Stimulated activated naive CD8-positive, alpha-beta T cell treated with anti-CD3 and anti-CD28 coated beads, Interleukin-15, Interleukin-2, amounts not matched to agents 100 ng/mL and 50 ng/mL, for 24 hours (primary cell): Measurements from ENCODE around the gene SLC22A5.
A peak's percentile ranks its signal among the peaks of the same experiment; 100 is the strongest.

Source experiments
- H3K27ac Mint-ChIP-seq: one replicate; pipeline ENCODE4 v1.8.0; 2021; ENCODE audit warnings: mild to moderate bottlenecking, mixed read lengths
- H3K27me3 Mint-ChIP-seq: one replicate; pipeline ENCODE4 v1.8.0; 2021; ENCODE audit warnings: mixed read lengths
- H3K36me3 Mint-ChIP-seq: one replicate; pipeline ENCODE4 v1.8.0; 2021; ENCODE audit warnings: low read depth, mixed read lengths
- H3K4me1 Mint-ChIP-seq: one replicate; pipeline ENCODE4 v1.8.0; 2021; ENCODE audit warnings: low read depth, mixed read lengths
- H3K4me3 Mint-ChIP-seq: one replicate; pipeline ENCODE4 v1.8.0; 2021; ENCODE audit warnings: mild to moderate bottlenecking, mixed read lengths
- H3K9me3 Mint-ChIP-seq: one replicate; pipeline ENCODE4 v1.8.0; 2021; ENCODE audit warnings: mixed read lengths

The SLC22A5 gene

DNA sequence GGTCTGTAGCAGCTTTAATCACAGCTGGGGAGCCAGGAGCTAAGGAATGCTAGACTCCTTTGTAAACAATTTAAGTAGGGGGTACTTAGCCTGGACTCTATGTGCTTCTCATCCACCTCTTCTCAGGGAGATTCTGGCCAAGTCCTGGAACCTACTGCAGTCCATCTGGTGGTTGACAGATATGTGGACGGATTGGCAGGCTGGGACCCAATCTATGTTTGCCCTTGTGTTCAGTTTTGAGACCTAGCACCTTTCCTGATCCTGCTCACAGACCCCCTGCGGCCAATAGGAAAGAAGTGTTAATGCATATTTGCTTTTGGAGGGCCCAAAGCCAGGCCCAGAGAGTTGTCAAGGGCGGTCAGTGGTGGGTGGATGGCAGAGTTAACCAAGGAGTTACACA is 6.4 kb downstream of the SLC22A5 start:
- Mint-ChIP-seq H3K9me3 (no peaks in the 10 kb centered on the region), H3K4me3 (no peak overlapping the region), H3K27ac (no peak overlapping the region), H3K36me3 (no peaks in the 10 kb centered on the region), H3K4me1 (peaks cover 18% of the 10 kb centered on the region), H3K27me3 (no peaks in the 10 kb centered on the region)

DNA sequence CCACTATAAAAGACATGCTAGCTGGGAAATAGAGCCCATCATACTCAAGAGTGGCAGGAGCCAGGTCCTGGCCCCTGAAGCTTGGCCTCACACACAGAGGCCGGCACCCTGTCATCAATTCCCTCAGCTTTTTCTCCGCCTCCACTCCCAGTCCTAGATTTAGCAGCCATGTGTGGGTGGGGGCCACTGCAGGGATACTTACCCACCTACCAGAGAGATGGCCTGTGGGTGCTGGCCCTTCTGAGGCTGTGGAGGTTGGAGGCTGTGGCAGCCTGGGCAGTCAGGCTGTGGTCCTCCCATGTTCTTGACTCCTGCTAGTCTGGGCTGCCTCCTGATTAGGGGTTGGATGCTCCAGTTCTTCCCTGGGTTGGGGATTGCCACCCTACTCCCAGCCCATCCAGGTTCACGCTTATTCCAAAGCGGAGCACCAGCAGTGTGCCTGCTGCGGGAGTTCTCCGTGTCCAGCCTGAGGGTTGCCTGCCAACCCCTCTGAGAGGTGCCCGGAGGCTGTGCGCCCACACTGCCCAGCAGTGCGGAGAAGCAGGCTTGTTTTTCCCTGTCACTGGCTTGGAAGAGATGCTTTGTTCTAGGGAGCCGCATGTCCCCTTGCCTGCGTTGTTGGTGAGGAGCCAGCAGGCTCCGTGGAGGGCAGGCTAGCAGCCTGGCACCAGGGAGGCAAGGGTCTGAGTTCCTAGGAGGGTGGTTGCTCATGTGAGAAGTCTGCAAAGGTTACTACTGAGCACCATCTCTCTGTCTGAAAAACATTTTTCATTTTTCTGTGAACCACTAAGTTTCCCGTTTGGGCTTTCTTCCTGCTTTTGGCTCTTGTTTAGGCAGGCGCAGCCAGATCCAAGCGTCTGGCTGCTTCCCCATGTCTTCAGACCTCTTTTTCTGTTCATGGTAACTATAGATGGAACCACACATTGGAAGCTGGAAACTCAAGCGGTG is 7.5 kb downstream of the SLC22A5 start:
- Mint-ChIP-seq H3K9me3 (no peaks in the 10 kb centered on the region), H3K27ac (no peak overlapping the region), H3K27me3 (no peaks in the 10 kb centered on the region)

DNA sequence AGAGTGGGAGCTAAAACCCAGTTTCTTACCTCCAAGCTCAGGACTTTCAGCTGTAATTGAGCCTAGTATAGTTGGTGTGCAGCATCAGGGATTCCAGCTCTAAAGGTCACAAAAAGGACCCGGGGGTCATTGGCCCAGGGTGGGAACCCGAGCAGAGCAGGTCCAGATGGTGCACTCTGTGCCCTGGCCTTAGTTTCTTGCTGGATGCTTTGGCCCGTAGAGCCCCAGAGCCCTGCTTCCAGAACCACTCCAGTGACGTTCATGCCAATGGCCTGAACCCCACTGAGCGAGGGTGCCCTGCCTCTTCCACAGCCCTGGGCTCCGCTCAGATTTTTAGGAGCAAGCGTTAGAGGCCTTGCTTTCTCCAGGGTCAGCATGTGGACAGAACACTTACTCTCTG is 8.2 kb downstream of the SLC22A5 start:
- Mint-ChIP-seq H3K4me3 (no peak overlapping the region), H3K4me1 (peaks cover under 1% of the 10 kb centered on the region), H3K27ac (no peak overlapping the region), H3K9me3 (no peaks in the 10 kb centered on the region), H3K27me3 (no peaks in the 10 kb centered on the region), H3K36me3 (no peaks in the 10 kb centered on the region)

More for the DNA sequence above, 7.5 kb downstream of the SLC22A5 start:
- no peak overlapping the region for H3K4me3 Mint-ChIP-seq
- H3K4me1 Mint-ChIP-seq, result peaks cover 8% of the 10 kb centered on the region
- H3K36me3 Mint-ChIP-seq, result no peaks in the 10 kb centered on the region

DNA sequence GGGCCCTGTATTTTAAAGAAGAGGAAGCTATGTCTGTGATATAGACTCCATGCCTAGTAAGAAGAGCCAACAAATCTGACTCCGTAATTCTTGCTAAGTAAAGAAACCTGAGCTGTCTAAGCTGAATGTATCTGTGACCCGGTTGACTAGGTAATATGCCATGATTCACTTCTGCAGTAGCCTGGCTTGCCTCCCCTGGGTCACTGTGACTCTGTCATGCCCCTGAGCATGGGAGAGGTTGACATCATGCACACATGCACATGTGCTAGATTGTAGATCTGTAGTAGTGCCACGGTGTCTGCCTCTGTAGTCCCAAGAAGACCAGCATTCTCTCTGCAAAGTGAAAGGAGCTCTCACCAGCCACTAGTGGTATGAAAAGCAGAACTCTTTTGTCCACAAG is 9.1 kb downstream of the SLC22A5 start:
- no peaks in the 10 kb centered on the region for H3K4me1 Mint-ChIP-seq
- H3K36me3 Mint-ChIP-seq, result no peaks in the 10 kb centered on the region
- no peaks in the 10 kb centered on the region for H3K9me3 Mint-ChIP-seq
- no peaks in the 10 kb centered on the region for H3K27me3 Mint-ChIP-seq
- H3K27ac Mint-ChIP-seq, result no peak overlapping the region
- H3K4me3 Mint-ChIP-seq, result no peak overlapping the region

DNA sequence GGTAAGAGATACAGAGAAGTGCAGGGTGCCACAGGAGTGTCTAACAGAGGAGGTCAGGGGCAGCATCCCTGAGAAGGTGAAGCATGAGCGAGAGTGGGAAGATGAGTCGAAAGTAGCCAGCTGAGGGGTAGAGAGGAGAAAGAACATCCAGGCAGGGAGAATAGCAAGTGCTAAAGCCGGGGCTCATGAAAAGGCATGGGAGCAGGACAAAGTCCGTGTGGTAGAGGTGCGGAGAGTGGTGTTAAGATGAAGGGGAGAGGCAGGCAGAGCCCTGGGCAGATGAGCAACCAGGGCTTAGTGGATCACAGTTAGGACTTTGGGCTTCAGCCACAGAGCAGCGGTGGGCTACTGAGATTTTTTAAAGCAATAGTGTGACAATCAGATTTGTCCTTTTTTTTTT is 10.5 kb downstream of the SLC22A5 start:
- H3K4me3 Mint-ChIP-seq, result no peak overlapping the region
- H3K27me3 Mint-ChIP-seq, result no peaks in the 10 kb centered on the region
- H3K4me1 Mint-ChIP-seq, result no peaks in the 10 kb centered on the region
- no peaks in the 10 kb centered on the region for H3K9me3 Mint-ChIP-seq
- H3K36me3 Mint-ChIP-seq, result no peaks in the 10 kb centered on the region
- no peak overlapping the region for H3K27ac Mint-ChIP-seq

DNA sequence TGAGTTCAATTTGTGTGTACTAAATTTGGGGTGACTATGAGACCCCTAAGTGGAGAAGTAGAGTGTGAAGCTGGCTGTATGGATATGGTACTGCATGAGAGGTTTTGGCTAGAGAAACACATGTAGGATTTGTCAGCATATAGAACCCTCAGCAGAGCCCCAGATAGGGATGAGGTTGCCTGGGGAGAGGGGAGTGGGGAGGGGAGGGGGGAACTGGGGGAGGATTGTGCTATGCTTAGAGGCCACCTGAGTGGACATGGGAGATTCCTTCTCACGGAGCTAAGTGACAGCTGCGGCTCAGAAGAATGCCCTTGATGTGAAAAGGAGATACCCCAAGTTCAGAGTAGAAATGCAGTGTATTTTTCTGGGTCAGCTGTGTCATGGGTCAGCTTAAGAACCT is 11.2 kb downstream of the SLC22A5 start:
- Mint-ChIP-seq H3K4me3 (no peak overlapping the region), H3K27me3 (no peaks in the 10 kb centered on the region), H3K27ac (no peak overlapping the region), H3K9me3 (no peaks in the 10 kb centered on the region), H3K36me3 (no peaks in the 10 kb centered on the region), H3K4me1 (peaks cover 7% of the 10 kb centered on the region)

DNA sequence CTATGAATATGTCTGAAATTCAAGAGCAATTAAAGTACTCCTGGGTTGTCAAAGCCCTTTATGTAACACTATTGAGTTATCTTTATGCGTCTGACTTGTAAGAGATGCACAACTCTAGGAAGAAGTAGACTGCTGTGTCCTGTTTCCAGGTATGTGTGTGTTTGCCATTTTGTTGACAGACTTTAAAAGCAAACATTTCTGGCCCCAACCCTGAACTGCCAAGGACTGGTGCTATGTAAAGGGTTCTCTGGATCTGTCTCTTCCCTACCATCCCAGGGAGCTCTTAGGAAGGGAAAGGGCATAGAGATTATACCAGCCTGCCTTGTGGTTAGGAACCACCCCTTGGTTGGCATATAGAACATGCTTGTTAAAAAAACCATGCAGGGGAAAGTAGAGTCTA is 12.1 kb downstream of the SLC22A5 start:
- no peaks in the 10 kb centered on the region for H3K9me3 Mint-ChIP-seq
- H3K27ac Mint-ChIP-seq, result no peak overlapping the region
- no peak overlapping the region for H3K4me3 Mint-ChIP-seq
- no peaks in the 10 kb centered on the region for H3K36me3 Mint-ChIP-seq
- peaks cover 14% of the 10 kb centered on the region for H3K4me1 Mint-ChIP-seq
- no peaks in the 10 kb centered on the region for H3K27me3 Mint-ChIP-seq

DNA sequence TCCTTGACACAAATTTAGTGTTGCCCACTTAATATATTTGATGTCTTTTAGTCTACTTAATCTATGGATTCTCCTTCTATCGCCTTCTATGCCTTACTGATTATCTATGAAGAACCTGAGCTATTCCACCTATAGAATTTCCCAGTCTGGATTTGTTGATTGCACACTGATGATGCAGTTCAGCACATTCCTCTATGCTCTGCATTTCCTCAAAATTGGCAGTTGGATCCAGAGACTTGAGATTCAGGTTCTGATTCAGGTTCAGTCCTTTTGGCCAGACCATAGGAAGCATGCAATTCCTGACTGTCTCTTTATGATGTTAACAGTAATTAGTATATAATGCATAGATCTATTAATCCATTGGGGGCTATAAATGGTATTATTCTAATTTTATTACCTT is 13.8 kb downstream of the SLC22A5 start:
- peaks cover 27% of the 10 kb centered on the region for H3K4me1 Mint-ChIP-seq
- H3K36me3 Mint-ChIP-seq, result no peaks in the 10 kb centered on the region
- H3K27me3 Mint-ChIP-seq, result no peaks in the 10 kb centered on the region
- no peak overlapping the region for H3K4me3 Mint-ChIP-seq
- H3K27ac Mint-ChIP-seq, result no peak overlapping the region
- H3K9me3 Mint-ChIP-seq, result no peaks in the 10 kb centered on the region

DNA sequence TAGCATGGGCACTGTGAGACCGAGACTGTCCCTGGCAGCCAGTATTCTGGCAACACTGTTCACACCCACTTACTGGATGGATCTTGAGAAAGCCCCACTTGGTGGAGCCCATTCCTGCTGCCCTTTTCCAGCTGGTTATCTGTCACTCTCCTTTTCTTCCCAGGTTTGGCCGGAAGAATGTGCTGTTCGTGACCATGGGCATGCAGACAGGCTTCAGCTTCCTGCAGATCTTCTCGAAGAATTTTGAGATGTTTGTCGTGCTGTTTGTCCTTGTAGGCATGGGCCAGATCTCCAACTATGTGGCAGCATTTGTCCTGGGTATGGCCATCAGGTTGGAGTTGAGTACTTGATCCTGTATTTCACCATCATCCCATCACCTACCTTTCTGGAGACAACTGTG is 14.5 kb downstream of the SLC22A5 start:
- no peak overlapping the region for H3K4me3 Mint-ChIP-seq
- no peaks in the 10 kb centered on the region for H3K9me3 Mint-ChIP-seq
- no peak overlapping the region for H3K27ac Mint-ChIP-seq
- H3K27me3 Mint-ChIP-seq, result no peaks in the 10 kb centered on the region
- peaks cover 28% of the 10 kb centered on the region for H3K4me1 Mint-ChIP-seq
- H3K36me3 Mint-ChIP-seq, result peaks cover 4% of the 10 kb centered on the region

DNA sequence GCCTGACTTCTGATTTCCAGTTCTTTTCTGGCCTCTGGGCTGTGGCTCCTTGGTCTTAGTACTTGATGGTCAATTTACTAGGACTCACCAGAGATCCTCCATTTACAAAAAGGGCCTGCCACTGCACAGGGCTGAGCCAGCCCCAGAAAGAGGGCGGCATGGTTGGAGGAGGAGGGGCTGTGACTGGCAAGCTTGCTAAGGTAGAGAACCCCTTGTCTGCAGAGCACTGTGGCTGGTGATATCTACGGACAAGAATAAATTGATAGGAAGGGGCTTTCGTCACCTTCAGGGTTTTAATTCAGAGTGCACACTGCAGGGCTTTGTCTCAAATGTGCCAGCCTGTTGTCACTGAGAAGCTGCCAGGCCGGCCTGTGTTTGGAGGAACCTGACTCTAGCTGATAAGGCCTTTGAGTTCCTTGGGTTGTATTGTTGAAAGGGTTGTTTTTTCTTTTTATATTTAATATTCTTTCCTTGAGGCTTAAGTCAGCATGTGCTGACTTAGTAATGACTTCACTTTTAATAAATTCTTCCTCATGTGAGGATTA is 15.1 kb downstream of the SLC22A5 start:
- H3K4me3 Mint-ChIP-seq, result no peak overlapping the region
- peaks cover 6% of the 10 kb centered on the region for H3K36me3 Mint-ChIP-seq
- peaks cover 34% of the 10 kb centered on the region for H3K4me1 Mint-ChIP-seq
- H3K27me3 Mint-ChIP-seq, result no peaks in the 10 kb centered on the region
- no peaks in the 10 kb centered on the region for H3K9me3 Mint-ChIP-seq
- no peak overlapping the region for H3K27ac Mint-ChIP-seq

DNA sequence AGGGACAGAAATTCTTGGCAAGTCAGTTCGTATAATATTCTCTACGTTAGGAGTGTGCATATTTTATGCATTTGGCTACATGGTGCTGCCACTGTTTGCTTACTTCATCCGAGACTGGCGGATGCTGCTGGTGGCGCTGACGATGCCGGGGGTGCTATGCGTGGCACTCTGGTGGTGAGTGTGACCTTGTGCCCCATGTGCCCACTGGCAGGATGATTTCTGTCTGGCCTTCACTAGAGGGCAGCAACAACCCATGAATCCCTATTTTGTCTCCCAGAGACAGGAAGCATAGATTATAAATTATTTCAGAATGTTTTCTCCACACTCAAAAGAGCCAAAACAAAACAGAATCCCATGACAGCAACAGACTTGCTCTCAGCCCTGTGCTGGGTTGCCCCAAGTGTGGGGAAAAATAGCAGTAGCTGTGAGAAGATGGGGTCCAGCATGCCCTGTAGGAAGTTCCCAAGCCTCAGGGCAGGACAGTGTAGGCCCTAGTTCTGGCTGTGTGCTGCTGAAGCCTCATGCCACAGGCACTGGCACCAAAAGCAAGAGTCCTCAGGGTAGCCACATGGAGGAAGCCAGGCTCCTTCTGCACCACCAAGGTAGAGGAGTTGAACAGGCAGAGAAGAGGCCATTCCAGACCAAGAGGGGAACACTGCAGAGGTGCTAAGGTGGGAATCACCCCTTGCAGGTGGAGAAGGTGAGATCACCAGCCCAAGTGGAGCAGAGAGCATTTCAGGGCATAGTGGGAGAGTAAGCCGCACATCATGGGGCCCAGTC is 16.0 kb downstream of the SLC22A5 start:
- H3K27ac Mint-ChIP-seq, result peak overlapping the region; percentile 8
- H3K36me3 Mint-ChIP-seq, result peaks cover 6% of the 10 kb centered on the region
- peaks cover 41% of the 10 kb centered on the region for H3K4me1 Mint-ChIP-seq
- H3K4me3 Mint-ChIP-seq, result no peak overlapping the region
- no peaks in the 10 kb centered on the region for H3K27me3 Mint-ChIP-seq
- no peaks in the 10 kb centered on the region for H3K9me3 Mint-ChIP-seq

DNA sequence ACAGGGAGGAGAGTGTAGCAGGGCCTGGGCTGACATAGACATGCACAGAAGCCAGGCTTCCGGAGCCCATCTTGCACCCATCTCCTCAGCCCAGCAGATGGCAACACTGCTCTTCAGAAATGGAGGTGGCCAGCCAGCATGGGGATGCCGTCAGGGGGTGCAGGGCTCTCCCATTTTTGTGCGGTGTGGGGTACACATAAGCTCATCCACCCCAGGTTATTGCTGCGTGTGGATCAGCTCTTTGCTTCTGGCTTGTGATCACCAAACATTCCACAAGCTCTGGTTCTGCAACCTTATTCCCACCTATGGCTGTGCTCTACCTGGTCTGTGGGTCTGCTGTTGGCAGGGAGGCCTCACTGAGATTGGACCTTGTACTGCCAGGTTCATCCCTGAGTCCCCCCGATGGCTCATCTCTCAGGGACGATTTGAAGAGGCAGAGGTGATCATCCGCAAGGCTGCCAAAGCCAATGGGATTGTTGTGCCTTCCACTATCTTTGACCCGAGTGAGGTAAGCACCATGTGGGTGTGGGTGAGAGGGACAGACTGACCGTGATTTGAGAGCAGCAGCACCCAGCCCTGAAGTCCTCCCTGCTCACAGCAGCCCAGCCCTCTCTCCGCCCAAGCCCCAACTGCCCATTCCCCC is 17.3 kb downstream of the SLC22A5 start:
- Mint-ChIP-seq H3K36me3 (peaks cover 6% of the 10 kb centered on the region), H3K4me3 (no peak overlapping the region), H3K27me3 (no peaks in the 10 kb centered on the region), H3K4me1 (peaks cover 45% of the 10 kb centered on the region), H3K9me3 (no peaks in the 10 kb centered on the region), H3K27ac (no peak overlapping the region)

DNA sequence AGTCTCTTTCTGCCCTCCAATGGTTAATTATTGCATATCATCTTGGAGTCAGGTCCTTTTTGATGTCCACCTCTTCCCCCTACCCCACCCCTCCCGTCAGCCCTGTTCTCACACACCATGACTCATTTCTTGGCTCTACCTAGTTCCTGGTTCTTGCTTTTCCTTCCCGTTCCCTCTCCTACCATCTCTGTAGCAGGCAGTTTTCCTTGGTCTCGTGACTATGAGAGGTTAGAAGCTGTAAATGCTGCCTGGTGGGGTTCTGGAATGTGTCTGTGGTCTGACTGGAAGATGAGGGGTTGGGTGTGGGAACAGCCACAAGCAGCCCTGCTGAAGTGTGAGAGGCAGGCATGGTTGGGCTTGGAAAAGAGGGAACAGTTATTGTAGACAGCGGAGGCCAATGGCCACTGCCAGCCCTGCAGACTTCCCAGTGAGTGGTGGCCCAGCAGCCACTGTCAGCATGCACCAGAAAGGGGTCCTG is 18.2 kb downstream of the SLC22A5 start:
- Mint-ChIP-seq H3K36me3 (peaks cover 6% of the 10 kb centered on the region), H3K4me3 (no peak overlapping the region), H3K9me3 (no peaks in the 10 kb centered on the region), H3K27me3 (no peaks in the 10 kb centered on the region), H3K4me1 (peaks cover 51% of the 10 kb centered on the region), H3K27ac (no peak overlapping the region)

DNA sequence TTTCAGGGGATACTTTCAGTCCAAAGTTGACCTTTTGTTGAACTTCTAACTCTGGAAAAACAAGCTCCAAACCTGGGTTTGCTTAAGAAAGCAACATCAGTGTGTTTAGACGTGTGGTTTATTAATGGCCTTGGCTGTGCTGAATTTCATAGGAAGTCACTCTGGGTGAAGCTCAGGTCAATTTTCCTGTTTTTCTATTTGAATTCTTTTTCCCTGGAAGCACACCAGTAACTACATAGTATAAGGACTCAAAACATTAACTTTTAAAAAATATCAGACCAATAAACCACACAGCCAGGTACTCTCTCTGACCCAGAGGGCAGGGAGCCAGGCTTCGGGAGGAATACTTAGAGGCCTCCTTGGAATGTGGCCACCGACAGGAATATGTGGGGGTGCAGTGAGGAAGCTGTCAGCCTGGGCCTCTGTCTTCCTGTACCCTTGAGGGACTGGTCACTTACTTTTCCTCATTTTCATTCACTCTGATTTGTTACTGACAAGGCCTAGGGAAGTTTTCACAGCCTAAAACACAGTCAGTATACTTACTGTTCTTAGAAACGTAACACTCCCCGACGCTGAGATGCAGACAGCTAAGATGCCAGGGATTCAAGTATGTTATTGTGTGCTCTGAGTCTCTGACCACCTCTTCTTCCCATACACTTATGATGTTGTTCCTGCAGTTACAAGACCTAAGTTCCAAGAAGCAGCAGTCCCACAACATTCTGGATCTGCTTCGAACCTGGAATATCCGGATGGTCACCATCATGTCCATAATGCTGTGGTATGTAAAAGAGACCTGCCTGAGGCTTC is 18.9 kb downstream of the SLC22A5 start:
- Mint-ChIP-seq H3K27ac (no peak overlapping the region), H3K9me3 (no peaks in the 10 kb centered on the region), H3K4me3 (no peak overlapping the region), H3K27me3 (no peaks in the 10 kb centered on the region), H3K4me1 (peaks cover 51% of the 10 kb centered on the region), H3K36me3 (peaks cover 9% of the 10 kb centered on the region)
